NB4 (cell line): Measurements from ENCODE around the gene VAV2.

Source experiments
- POLR2A ChIP-seq: IDR thresholded peaks from 2 replicates; pipeline ENCODE4 v1.6.1; 2011; ENCODE audit warnings: mild to moderate bottlenecking; ENCODE audit not compliant: insufficient read length; ENCODE audit errors: extremely low read depth
- TF ChIP-seq, protein P1 (sequence below): IDR thresholded peaks from one replicate; pipeline ENCODE4 v1.5.1; 2012; ENCODE audit warnings: low read depth, low read length

DNA sequence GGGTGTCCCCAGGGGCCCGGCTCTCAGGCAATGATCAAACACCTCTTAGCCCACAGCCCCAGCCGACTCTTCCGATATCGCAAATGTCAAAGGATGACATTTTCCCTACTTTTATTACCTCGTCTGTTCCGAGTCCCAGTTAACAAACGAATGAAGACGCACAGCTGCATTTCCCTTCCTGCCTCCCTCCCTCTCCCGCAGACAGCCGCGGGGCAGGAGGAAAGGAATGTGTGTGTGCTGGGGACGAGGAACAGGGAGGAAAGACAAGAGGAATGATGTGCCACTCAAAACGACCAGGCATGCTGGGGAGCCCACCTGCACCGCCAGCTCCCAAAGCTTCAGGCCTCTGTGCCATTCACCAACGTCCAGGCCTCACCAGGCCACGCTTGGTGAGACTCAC is 128.1 kb downstream of the VAV2 start:
- TF ChIP-seq, protein P1, sequence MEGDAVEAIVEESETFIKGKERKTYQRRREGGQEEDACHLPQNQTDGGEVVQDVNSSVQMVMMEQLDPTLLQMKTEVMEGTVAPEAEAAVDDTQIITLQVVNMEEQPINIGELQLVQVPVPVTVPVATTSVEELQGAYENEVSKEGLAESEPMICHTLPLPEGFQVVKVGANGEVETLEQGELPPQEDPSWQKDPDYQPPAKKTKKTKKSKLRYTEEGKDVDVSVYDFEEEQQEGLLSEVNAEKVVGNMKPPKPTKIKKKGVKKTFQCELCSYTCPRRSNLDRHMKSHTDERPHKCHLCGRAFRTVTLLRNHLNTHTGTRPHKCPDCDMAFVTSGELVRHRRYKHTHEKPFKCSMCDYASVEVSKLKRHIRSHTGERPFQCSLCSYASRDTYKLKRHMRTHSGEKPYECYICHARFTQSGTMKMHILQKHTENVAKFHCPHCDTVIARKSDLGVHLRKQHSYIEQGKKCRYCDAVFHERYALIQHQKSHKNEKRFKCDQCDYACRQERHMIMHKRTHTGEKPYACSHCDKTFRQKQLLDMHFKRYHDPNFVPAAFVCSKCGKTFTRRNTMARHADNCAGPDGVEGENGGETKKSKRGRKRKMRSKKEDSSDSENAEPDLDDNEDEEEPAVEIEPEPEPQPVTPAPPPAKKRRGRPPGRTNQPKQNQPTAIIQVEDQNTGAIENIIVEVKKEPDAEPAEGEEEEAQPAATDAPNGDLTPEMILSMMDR, result no peak
- TF ChIP-seq POLR2A, result no peak
